ENCODE data around the gene PDSS2.

- no peak for TF ChIP-seq CTCF (conservative IDR thresholded peaks at IDR 0.05 in 1 of 2, IDR thresholded peaks at IDR 0.05 in 1 of 2; ENCODE audit: extremely low read depth in 1 of 2, insufficient read depth in 1 of 2, low read depth in 1 of 2, low read length in 2 of 2)
- TF ChIP-seq EZH2 (IDR thresholded peaks at IDR 0.05; ENCODE audit: borderline replicate concordance, low read length) = no peak
Measured at GRCh38 chr6:107444277-107444676, 15.1 kb downstream of the PDSS2 start.

Measured in mammary epithelial cell (primary cell).